ENCODE results near the gene SECISBP2. TPM values are rescaled to one million over a fixed set of nuclear protein-coding genes. Genes with fewer than 3 reads are reported as not detected.

The SECISBP2 gene
- total and polyA plus RNA-seq, 2 of the 13 experiments (the other 11 are each of a cell fraction or from before 2014, with no cell fraction given) = 32.4 to 38.0 TPM

DNA sequence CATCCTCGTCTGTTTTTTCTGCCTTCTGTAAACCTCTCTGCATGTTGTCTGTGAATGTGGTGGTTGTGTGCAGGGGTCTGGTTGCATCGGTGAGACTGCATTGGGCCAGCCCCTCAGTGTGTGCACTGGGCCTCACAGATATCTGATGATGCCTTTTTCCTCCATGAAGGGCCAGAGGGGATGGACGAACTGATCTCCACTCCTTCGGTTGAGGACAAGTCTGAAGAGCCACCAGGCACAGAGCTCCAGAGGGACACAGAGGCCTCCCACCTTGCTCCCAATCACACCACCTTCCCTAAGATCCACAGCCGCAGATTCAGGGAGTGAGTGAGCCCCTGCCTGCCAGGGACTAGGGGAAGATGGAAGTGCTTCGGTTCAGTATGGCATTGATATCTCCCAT, 31.3 kb downstream of the SECISBP2 start (continued):
- TF ChIP-seq, protein P1, sequence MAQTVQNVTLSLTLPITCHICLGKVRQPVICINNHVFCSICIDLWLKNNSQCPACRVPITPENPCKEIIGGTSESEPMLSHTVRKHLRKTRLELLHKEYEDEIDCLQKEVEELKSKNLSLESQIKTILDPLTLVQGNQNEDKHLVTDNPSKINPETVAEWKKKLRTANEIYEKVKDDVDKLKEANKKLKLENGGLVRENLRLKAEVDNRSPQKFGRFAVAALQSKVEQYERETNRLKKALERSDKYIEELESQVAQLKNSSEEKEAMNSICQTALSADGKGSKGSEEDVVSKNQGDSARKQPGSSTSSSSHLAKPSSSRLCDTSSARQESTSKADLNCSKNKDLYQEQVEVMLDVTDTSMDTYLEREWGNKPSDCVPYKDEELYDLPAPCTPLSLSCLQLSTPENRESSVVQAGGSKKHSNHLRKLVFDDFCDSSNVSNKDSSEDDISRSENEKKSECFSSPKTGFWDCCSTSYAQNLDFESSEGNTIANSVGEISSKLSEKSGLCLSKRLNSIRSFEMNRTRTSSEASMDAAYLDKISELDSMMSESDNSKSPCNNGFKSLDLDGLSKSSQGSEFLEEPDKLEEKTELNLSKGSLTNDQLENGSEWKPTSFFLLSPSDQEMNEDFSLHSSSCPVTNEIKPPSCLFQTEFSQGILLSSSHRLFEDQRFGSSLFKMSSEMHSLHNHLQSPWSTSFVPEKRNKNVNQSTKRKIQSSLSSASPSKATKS (CRISPR knock-in tag; IDR thresholded peaks at IDR 0.05) = no peak
- TF ChIP-seq ZBTB42 (CRISPR knock-in tag; IDR thresholded peaks at IDR 0.05) (no peak), NFIC (IDR thresholded peaks at IDR 0.05; ENCODE audit: low read length) (no peak), ZNF816 (CRISPR knock-in tag; IDR thresholded peaks at IDR 0.05; ENCODE audit: borderline replicate concordance) (no peak), ZNF547 (CRISPR knock-in tag; IDR thresholded peaks at IDR 0.05) (no peak), ESRRA (CRISPR knock-in tag; IDR thresholded peaks at IDR 0.05; ENCODE audit: low read depth) (no peak), ZNF761 (CRISPR knock-in tag; conservative IDR thresholded peaks at IDR 0.05) (no peak)
- TF ChIP-seq, protein P2, sequence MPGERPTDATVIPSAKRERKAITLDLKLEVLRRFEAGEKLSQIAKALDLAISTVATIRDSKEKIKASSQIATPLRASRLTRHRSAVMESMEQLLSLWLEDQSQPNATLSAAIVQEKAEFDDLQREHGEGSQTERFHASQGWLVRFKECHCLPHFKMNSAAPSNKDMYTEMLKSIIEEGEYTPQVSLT (CRISPR knock-in tag; IDR thresholded peaks at IDR 0.05; ENCODE audit: borderline replicate concordance, low read depth) = no peak
- TF ChIP-seq, protein P3, sequence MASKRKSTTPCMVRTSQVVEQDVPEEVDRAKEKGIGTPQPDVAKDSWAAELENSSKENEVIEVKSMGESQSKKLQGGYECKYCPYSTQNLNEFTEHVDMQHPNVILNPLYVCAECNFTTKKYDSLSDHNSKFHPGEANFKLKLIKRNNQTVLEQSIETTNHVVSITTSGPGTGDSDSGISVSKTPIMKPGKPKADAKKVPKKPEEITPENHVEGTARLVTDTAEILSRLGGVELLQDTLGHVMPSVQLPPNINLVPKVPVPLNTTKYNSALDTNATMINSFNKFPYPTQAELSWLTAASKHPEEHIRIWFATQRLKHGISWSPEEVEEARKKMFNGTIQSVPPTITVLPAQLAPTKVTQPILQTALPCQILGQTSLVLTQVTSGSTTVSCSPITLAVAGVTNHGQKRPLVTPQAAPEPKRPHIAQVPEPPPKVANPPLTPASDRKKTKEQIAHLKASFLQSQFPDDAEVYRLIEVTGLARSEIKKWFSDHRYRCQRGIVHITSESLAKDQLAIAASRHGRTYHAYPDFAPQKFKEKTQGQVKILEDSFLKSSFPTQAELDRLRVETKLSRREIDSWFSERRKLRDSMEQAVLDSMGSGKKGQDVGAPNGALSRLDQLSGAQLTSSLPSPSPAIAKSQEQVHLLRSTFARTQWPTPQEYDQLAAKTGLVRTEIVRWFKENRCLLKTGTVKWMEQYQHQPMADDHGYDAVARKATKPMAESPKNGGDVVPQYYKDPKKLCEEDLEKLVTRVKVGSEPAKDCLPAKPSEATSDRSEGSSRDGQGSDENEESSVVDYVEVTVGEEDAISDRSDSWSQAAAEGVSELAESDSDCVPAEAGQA (IDR thresholded peaks at IDR 0.05; ENCODE audit: low read depth) = no peak
- TF ChIP-seq, protein P3 (CRISPR knock-in tag; IDR thresholded peaks at IDR 0.05; ENCODE audit: borderline replicate concordance) = no peak
